Measurements from ENCODE around the gene FNTB. TPM values are rescaled to one million over a fixed set of nuclear protein-coding genes. Genes with fewer than 3 reads are reported as not detected.

The FNTB gene
- total and polyA plus RNA-seq, 9 of the 15 experiments (the other 6 are each of a cell fraction or from before 2014, with no cell fraction given): 6.9 to 23.2 (median 12.2) TPM

- TF ChIP-seq XRCC5 (IDR thresholded peaks at IDR 0.05; ENCODE audit: low read depth, low read length) (0 out of 2 replicates have a peak, but pooled peaks have one; percentile 32), PTBP1 (IDR thresholded peaks at IDR 0.05; ENCODE audit: low read depth, low read length) (no peak), KLF16 (IDR thresholded peaks at IDR 0.05) (peak; percentile 84), NCOR1 (IDR thresholded peaks at IDR 0.05) (peak; percentile 78), JUND (IDR thresholded peaks at IDR 0.05; ENCODE audit: borderline replicate concordance, low read depth, low read length) (peak; percentile 43), JUND (tag; IDR thresholded peaks at IDR 0.05; ENCODE audit: borderline replicate concordance, low read depth, low read length) (peak; percentile 24; the same call in 1 of the 3 replicates), ARID1B (IDR thresholded peaks at IDR 0.05) (peak; percentile 90), IRF9 (tag; IDR thresholded peaks at IDR 0.05) (peak; percentile 63; the same call in 1 of the 2 replicates), SMAD3 (CRISPR knock-in tag; conservative IDR thresholded peaks at IDR 0.05) (0 out of 2 replicates have a peak, but pooled peaks have one; percentile 29), ATF3 (IDR thresholded peaks at IDR 0.05) (peak; percentile 53; the same call in 1 of the 2 replicates), ATF3 (CRISPR knock-in tag; conservative IDR thresholded peaks at IDR 0.05) (no peak), FOXM1 (IDR thresholded peaks at IDR 0.05; ENCODE audit: low read depth) (peak; percentile 51; the same call in 1 of the 2 replicates), FOXM1 (CRISPR knock-in tag; IDR thresholded peaks at IDR 0.05; ENCODE audit: low read depth) (no peak), ZBTB2 (IDR thresholded peaks at IDR 0.05) (0 out of 2 replicates have a peak, but pooled peaks have one; percentile 42), ZNF592 (IDR thresholded peaks at IDR 0.05) (0 out of 2 replicates have a peak, but pooled peaks have one; percentile 83), EGR1 (conservative IDR thresholded peaks at IDR 0.05) (peak; percentile 26; the same call in 1 of the 2 replicates), ZNF408 (CRISPR knock-in tag; IDR thresholded peaks at IDR 0.05; ENCODE audit: low read depth) (no peak), MEIS2 (IDR thresholded peaks at IDR 0.05; ENCODE audit: partially characterized antibody) (peak; percentile 28), RBFOX2 (IDR thresholded peaks at IDR 0.05; ENCODE audit: low read depth, low read length) (peak; percentile 41; the same call in 1 of the 2 replicates), RNF2 (IDR thresholded peaks at IDR 0.05) (peak; percentile 87), ELF4 (CRISPR knock-in tag; IDR thresholded peaks at IDR 0.05) (peak; percentile 79; the same call in 1 of the 2 replicates)
These were observed 57.9 kb downstream of the FNTB start (continued) for GRCh38 chr14:65044596-65044959.

All from K562 (cell line).